Skin epidermis (tissue), 12 donors: Measurements from ENCODE around the gene WDR31.
"Not testable (repeated sequence)": the region's sequence is repeated elsewhere in the genome, so short reads cannot be mapped to it uniquely, and the experiment has no call there.

Source experiments
- H3K27ac ChIP-seq, 21 experiments: fragments of 200-600 bp; sonication (generic) in 11 of 21; one replicate each; pipeline ENCODE4 v1.5.0; 2020; ENCODE audit warnings: mild to moderate bottlenecking in 3 of 21, inconsistent platforms in 2 of 21, moderate library complexity in 2 of 21
- H3K4me3 ChIP-seq, 7 experiments: fragments of 200-600 bp; sonication (generic) in 2 of 7; one replicate each; pipeline ENCODE4 v1.5.0; 2020; ENCODE audit warnings: inconsistent platforms in 2 of 7, mild to moderate bottlenecking in 2 of 7, moderate library complexity in 1 of 7

The WDR31 gene

DNA sequence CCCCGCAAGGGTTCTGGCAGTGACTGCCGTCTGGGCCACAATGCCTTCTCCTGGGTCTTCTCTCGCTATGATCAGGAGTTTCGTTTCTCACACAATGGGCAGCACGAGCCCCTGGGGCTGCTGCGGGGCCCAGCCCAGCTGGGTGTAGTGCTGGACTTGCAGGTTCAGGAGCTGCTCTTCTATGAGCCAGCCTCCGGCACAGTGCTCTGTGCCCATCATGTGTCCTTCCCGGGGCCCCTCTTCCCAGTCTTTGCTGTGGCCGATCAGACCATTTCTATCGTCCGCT, 29.7 kb upstream of the WDR31 start:
- Histone ChIP-seq H3K4me3 (no peak overlapping the region), H3K27ac (no peak overlapping the region)

DNA sequence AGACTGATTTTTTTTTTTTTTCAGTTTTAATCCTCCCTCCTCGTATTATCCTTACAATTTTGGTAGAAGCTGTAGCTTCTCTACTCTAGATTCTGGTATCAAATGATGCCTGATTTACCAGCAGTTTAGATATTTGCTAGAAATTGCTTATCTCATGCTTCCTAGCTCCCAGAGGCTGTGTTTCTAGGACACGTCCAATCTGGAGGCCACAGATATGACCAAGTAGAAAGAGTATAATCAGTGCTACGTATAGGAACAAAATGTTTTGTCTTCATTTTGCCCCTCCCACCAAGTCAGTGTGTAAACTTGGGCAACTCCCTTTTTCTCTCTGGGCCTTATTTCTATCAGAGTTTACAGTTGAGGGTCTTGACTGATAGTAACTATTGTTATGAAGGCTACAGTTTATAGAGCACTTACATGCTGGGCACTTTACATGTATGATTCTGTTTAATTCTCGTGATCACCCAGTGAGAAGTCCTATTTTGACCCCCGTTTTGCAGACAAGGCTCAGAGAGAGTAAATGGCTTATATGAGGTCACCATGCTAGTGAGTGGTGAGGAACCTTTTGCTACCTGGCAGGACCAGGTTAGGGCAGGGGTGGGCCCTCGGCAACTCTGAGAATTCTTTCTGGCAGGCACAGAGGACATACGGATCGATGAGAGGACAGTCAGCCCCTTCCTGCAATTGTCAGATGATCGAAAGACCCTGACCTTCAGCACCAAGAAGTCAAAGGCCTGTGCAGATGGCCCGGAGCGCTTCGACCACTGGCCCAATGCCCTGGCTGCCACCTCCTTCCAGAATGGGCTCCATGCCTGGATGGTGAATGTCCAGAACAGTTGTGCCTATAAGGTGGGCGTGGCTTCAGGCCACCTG, 29.1 kb upstream of the WDR31 start:
- no peak overlapping the region for H3K27ac ChIP-seq
- H3K4me3 ChIP-seq: no peak overlapping the region

DNA sequence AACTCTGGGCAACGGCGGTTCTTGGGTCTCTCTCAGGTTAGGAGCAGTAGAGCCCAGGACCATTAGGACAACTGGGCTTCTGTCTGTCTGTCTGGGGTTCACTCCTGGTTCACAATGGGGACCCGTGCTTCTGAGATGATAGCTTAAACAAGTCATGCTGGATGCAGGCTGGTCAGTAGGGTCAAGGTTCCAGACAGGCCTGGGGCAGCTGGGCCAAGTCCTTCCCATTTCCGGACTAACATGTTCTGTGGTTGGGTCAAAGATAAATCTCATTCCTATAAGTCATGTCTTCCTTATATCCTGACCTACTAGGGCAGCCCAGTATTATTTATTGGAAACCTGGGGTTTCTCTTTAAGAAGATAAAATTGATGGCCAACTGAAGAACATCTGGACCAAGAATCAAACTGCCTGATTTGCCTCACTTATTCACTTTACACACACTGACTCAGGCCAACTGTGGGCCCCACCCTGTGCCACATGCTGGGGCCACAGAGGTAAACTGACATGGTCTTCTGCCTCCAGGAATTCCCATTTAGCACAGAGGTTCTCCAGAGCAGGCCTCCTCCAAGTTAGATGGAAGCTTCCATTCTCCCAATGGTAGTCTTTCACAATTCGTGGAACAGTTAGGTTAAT, 28.4 kb upstream of the WDR31 start:
- H3K27ac ChIP-seq: no peak overlapping the region
- no peak overlapping the region for H3K4me3 ChIP-seq

- H3K4me3 ChIP-seq, H3K27ac ChIP-seq: not testable (repeated sequence)
These were observed 25.6 kb upstream of the WDR31 start for GRCh38 chr9:113365652-113366051.

DNA sequence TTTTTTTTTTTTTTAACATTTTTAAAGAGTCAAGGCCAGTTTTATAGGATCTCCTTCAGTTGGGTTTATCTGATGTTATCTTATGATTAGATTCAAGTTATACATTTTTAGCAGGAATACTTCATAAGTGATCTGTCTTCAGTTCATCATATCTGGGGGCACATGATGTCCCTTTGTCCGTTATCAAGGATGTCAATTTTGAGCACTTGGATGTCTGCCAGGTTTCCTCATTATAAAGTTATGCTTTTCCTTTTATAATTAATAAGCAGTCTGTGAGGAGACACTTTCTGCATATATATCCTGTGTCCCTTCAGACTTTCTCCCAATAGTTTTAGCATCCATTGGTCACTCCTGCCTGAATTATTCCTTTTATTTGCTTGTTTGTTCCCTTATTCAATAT, 24.9 kb upstream of the WDR31 start:
- H3K27ac ChIP-seq: no peak overlapping the region
- H3K4me3 ChIP-seq: no peak overlapping the region

DNA sequence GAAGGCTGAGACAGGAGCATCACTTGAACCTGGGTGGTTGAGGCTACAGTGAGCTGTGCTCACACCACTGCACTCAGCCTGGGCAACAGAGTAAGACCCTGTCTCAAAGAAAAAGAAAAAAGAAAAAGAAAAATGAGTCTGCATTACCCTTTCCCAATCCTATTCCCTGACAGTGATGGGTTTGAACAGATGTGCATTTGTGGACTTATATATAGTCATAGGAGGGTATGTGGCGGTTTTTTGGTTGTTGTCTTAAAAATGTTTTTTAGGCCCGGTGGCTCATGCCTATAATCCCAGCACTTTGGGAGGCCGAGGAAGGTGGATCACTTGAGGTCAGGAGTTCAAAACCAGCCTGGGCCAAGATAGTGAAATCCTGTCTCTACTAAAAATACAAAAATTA, 23.3 kb upstream of the WDR31 start:
- Histone ChIP-seq H3K27ac (no peak overlapping the region), H3K4me3 (no peak overlapping the region)

GRCh38 chr9:113361304-113362018, 21.4 kb upstream of the WDR31 start:
- Histone ChIP-seq H3K27ac (no peak overlapping the region), H3K4me3 (no peak overlapping the region)

DNA sequence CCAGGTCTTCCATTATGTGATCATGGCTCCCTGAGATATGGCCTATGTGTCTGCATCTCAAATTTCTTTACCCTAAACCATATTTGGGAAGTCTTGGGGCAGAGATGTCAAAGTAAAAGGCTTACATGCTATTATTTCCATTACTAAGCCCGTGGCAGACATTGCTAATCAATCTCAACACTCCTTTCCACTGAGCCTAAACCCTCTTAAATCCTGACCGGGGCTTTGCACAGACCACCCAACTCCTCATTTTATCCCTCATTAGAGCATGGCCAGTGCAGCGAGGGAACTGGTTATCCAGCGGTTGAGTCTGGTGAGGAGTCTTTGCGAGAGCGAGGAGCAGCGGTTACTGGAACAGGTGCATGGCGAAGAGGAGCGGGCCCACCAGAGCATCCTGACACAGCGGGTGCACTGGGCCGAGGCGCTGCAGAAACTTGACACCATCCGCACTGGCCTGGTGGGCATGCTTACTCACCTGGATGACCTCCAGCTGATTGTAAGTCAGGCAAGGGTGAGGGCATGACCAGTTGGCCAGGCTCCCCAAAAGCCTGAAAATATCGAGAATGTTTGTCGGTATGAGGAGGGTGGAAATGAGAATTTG, 20.3 kb upstream of the WDR31 start:
- H3K4me3 ChIP-seq: no peak overlapping the region
- H3K27ac ChIP-seq: no peak overlapping the region

- Histone ChIP-seq H3K27ac (no peak overlapping the region), H3K4me3 (no peak overlapping the region)
These were observed 19.3 kb upstream of the WDR31 start for GRCh38 chr9:113359385-113359784.

DNA sequence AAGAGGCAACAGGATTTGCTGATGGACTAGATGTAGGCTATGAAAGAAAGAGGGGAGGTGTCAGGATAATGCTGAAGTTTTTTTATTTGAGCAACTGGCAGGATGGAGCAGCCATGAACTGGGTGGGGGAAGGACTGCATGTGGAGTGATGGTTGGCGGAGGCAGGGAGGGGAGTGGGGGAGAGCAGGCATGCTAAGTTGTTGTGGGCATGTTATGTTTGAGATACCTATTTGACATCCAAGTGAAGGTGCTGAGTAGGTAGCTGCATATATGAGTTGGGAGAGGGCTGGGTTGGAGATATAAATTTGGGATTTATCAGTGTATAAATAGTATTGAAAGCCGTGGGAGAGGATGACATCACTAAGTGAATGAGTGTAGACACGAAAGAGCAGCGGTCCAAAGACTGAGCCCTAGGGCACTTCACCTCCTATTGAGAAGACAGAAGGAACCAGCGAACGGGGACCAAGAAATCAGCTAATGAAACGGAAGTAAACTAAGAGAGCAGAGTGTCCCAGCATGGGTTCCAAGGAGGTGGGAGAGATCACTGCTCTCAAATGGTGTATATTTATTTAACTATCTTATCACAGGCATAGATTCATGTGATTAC, 16.7 kb upstream of the WDR31 start:
- no peak overlapping the region for H3K4me3 ChIP-seq
- H3K27ac ChIP-seq: no peak overlapping the region

DNA sequence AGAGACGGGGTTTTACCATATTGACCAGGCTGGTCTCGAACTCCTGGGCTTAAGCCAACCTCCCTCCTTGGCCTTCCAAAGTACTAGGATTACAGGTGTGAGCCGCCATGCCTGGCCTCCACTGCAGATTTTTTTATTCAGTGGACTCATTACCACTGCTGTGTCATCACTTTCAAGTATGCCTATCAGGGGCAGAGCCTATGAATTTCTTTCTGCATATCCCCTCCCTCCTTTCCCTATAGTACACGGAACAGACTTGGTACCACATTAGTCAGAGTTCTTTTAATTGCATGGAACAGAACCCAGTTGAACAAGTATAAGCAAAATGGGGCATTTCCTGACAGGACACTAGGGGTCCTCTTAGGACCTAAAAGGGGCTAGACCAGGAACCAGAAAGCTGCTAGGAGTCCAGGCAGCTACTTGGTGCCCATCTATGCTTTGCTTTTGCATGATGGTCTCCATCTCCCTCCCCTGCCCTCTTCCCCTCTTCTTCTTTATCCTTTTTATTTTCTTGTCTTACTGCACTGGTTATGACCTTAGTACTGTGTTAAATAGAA, 15.0 kb upstream of the WDR31 start:
- no peak overlapping the region for H3K4me3 ChIP-seq
- no peak overlapping the region for H3K27ac ChIP-seq

DNA sequence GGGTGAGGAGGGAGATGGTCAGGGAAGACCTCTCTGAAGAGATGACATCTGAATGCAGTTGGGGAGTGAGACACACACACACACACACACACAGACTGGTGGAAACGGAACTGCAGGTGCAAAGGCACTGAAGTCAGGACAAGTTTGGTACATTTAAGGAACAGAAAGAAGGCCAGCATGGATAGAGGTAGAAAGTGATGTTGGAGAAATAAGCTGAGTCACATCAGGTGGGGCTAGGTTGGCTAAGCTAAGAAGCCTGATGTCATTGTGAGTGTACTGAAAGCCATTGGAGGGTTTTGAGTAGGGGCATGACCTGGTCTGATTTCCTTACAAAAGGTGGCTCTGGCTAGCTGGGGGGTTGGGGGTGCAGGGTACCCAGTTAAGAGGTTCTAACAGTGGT, 12.3 kb upstream of the WDR31 start:
- Histone ChIP-seq H3K27ac (no peak overlapping the region), H3K4me3 (no peak overlapping the region)

GRCh38 chr9:113352006-113352405, 11.9 kb upstream of the WDR31 start:
- H3K27ac ChIP-seq: no peak overlapping the region
- H3K4me3 ChIP-seq: no peak overlapping the region

GRCh38 chr9:113350937-113351336, 10.9 kb upstream of the WDR31 start:
- no peak overlapping the region for H3K27ac ChIP-seq
- H3K4me3 ChIP-seq: no peak overlapping the region

GRCh38 chr9:113350107-113350661, 10.1 kb upstream of the WDR31 start:
- peak overlapping the region in 9 of 21 experiments; percentile 24 to 78 (median 65) for H3K27ac ChIP-seq
- H3K4me3 ChIP-seq: peak overlapping the region; percentile 28 to 59 (median 45)

GRCh38 chr9:113349445-113350094, 9.5 kb upstream of the WDR31 start, which contains the start of gene BSPRY:
BSPRY (plus strand) TSS chr9:113349541; CDS start chr9:113349580, 39 bp downstream.
- Histone ChIP-seq H3K27ac (peak within 1 kb of the TSS in 12 of 21 experiments; percentile 27 to 78 (median 59)), H3K4me3 (peak within 1 kb of the TSS; percentile 28 to 59 (median 45))

DNA sequence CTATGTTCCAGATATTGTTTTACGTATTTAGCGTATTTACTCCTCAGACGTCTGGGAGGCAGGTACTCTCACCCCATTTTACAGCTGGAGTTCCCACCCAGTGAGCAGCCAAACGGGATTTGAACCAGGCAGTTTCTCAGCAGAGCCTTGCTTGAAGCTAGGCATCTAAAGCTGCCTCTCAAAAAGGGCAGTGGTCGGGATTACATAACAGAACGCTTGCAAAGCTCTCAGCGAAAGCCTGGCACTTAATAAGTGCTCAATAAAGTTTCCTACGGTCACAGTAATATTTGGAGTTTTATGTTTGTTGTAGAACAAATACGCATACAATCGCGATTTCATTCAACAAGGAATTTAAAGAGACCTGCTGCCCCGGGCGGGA, 9.0 kb upstream of the WDR31 start:
- Histone ChIP-seq H3K27ac (no peak overlapping the region), H3K4me3 (peak overlapping the region in 5 of 7 experiments; percentile 41 to 59 (median 50))

DNA sequence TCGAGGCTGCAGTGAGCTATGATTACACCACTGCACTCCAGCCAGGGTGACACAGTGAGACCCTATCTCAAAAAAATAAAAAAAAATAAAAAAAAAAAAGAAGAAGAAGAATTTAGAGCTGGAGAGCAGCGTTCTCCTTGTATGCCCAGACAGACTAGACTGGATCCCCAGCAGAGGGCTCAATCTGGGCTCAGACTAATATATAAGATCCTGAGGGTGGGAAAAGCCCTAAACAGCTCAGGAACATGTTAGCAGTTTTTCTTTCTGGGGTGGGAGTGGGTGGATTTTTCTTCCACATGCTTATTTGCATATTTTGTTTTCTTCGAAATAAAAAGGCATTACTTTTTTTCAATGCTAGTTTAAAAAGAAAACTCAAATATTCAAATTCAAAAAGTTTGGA, 8.4 kb upstream of the WDR31 start:
- H3K27ac ChIP-seq: no peak overlapping the region

GRCh38 chr9:113345671-113346070, 5.6 kb upstream of the WDR31 start:
- Histone ChIP-seq H3K27ac (peak overlapping the region in 1 of 21 experiments; percentile 23), H3K4me3 (no peak overlapping the region)

More for the DNA sequence above, 8.4 kb upstream of the WDR31 start:
- no peak overlapping the region for H3K4me3 ChIP-seq
